Neural cell (in vitro differentiated cells): ENCODE data around the gene LDLRAD2. TPM values are rescaled to one million over a fixed set of nuclear protein-coding genes. Genes with fewer than 3 reads are reported as not detected.
"Not testable (repeated sequence)": the region's sequence is repeated elsewhere in the genome, so short reads cannot be mapped to it uniquely, and the experiment has no call there.

ENCODE experiments used
- H2AFZ ChIP-seq: fragments of 200-600, 300-800 bp; sonication (generic), shearing (Covaris generic); 2 replicates; pipeline ENCODE4 v1.6.0; 2014; ENCODE audit warnings: low read depth, mild to moderate bottlenecking, antibody characterized with exemption, low read length, moderate library complexity
- H3F3A ChIP-seq: fragments of 200-600 bp; shearing (Covaris generic); 2 replicates; pipeline ENCODE4 v1.6.1; 2016; ENCODE audit warnings: mild to moderate bottlenecking, moderate library complexity, mixed read lengths, antibody characterized with exemption, low read length; ENCODE audit not compliant: insufficient read depth, poor library complexity, severe bottlenecking
- H3K27ac ChIP-seq: fragments of 200-600, 300-800 bp; sonication (generic), shearing (Covaris generic); 2 replicates; pipeline ENCODE4 v1.5.1; 2014; ENCODE audit warnings: mild to moderate bottlenecking, low read length, moderate library complexity
- H3K27me3 ChIP-seq: fragments of 300-800, 200-600 bp; sonication (generic), shearing (Covaris generic); 2 replicates; pipeline ENCODE4 v1.6.0; 2014; ENCODE audit warnings: mild to moderate bottlenecking, low read depth, low read length, moderate library complexity; ENCODE audit not compliant: insufficient read depth
- H3K36me3 ChIP-seq: fragments of 300-800, 200-600 bp; sonication (generic), shearing (Covaris generic); 2 replicates; pipeline ENCODE4 v1.5.1; 2014; ENCODE audit warnings: mild to moderate bottlenecking, antibody characterized with exemption, low read length, moderate library complexity; ENCODE audit not compliant: insufficient read depth
- H3K4me2 ChIP-seq: fragments of 300-800, 200-600 bp; sonication (generic), shearing (Covaris generic); 2 replicates; pipeline ENCODE4 v1.6.0; 2014; ENCODE audit warnings: mild to moderate bottlenecking, low read length
- H3K4me3 ChIP-seq: fragments of 300-800, 200-600 bp; sonication (generic), shearing (Covaris generic); 2 replicates; pipeline ENCODE4 v1.5.1; 2014; ENCODE audit warnings: mild to moderate bottlenecking, low read length, moderate library complexity
- H3K79me2 ChIP-seq: fragments of 200-600 bp; shearing (Covaris generic); replicated peaks from 2 replicates; pipeline ENCODE4 v1.6.0; 2014; ENCODE audit warnings: mild to moderate bottlenecking, low read length, moderate library complexity; ENCODE audit not compliant: insufficient read depth
- H3K9ac ChIP-seq: fragments of 300-800, 200-600 bp; sonication (generic), shearing (Covaris generic); 2 replicates; pipeline ENCODE4 v1.6.1; 2016; ENCODE audit warnings: mild to moderate bottlenecking, low read length, mixed read lengths
- H3K9me2 ChIP-seq: fragments of 200-600 bp; shearing (Covaris generic); 2 replicates; pipeline ENCODE4 v1.6.1; 2016; ENCODE audit warnings: mild to moderate bottlenecking, low read length, mixed read lengths; ENCODE audit not compliant: insufficient read depth
- H3K9me3 ChIP-seq: fragments of 200-600, 300-800 bp; sonication (generic), shearing (Covaris generic); 2 replicates; pipeline ENCODE4 v1.6.1; 2016; ENCODE audit warnings: mild to moderate bottlenecking, mixed run types, low read length, moderate library complexity, mixed read lengths
- H4K20me1 ChIP-seq: fragments of 200-600 bp; shearing (Covaris generic); 2 replicates; pipeline ENCODE4 v1.6.1; 2016; ENCODE audit warnings: mild to moderate bottlenecking, mixed run types; ENCODE audit not compliant: insufficient read depth
- EP300 ChIP-seq: fragments of 450-650 bp; conservative IDR thresholded peaks from 2 replicates; pipeline ENCODE4 v1.6.1; 2014; ENCODE audit warnings: antibody characterized with exemption, mild to moderate bottlenecking, moderate library complexity; ENCODE audit not compliant: poor library complexity, severe bottlenecking
- EZH2 ChIP-seq: fragments of 200-600, 300-800 bp; shearing (Covaris generic), sonication (generic); IDR thresholded peaks from 2 replicates; pipeline ENCODE4 v1.6.1; 2014; ENCODE audit warnings: antibody characterized with exemption, low read length, borderline replicate concordance, mild to moderate bottlenecking; ENCODE audit not compliant: insufficient read depth, poor library complexity, severe bottlenecking
- MXI1 ChIP-seq: fragments of 450-650 bp; conservative IDR thresholded peaks from 2 replicates; pipeline ENCODE4 v1.6.1; 2014; ENCODE audit warnings: antibody characterized with exemption, mild to moderate bottlenecking; ENCODE audit not compliant: poor library complexity, severe bottlenecking
- POLR2AphosphoS5 ChIP-seq: IDR thresholded peaks from 2 replicates; pipeline ENCODE4 v1.6.1; 2012
- RAD21 ChIP-seq: fragments of 450-650 bp; conservative IDR thresholded peaks from 2 replicates; pipeline ENCODE4 v1.6.1; 2014; ENCODE audit warnings: antibody characterized with exemption, mild to moderate bottlenecking, moderate library complexity
- REST ChIP-seq: IDR thresholded peaks from 2 replicates; pipeline ENCODE4 v1.6.1; 2012; ENCODE audit warnings: borderline replicate concordance
- SMC3 ChIP-seq: fragments of 450-650 bp; conservative IDR thresholded peaks from 2 replicates; pipeline ENCODE4 v1.6.1; 2014; ENCODE audit warnings: antibody characterized with exemption, mild to moderate bottlenecking, moderate library complexity; ENCODE audit not compliant: poor library complexity
- TAF1 ChIP-seq: IDR thresholded peaks from 2 replicates; pipeline ENCODE4 v1.6.1; 2012; ENCODE audit warnings: low read depth
- polyA plus RNA-seq: library from polyadenylated mRNA; depleted of rRNA; stranded (reverse); fragments of >200 nt; gene quantifications from 2 replicates; pipeline ENCODE4 v1.2.3, GENCODE V29; 2014
- TF ChIP-seq, protein P1 (sequence below): fragments of 450-650 bp; IDR thresholded peaks from 2 replicates; pipeline ENCODE4 v1.5.1; 2014; ENCODE audit warnings: antibody characterized with exemption, mild to moderate bottlenecking, moderate library complexity; ENCODE audit not compliant: poor library complexity, severe bottlenecking

The LDLRAD2 gene
- polyA plus RNA-seq, 1 donor from 2014 or later = not detected

DNA sequence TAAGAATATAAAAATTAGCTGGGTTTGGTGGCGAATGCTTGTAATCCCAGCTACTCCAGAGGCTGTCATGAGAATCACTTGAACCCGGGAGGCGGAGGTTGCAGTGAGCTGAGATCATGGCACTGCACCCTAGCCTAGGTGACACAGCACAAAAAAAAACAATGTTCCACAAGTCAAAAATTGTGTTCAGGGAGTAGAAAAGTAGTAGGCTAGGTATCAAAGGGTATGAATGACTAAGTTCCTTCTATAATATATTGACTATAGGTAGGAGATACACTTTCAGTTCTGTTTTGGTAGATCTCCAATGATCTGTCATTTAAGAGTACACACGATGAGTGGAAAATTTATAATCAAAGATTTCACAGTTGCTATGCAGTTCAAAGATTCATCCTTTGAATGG lies 45.9 kb upstream of the LDLRAD2 start:
- Histone ChIP-seq H3K79me2 (peaks cover 26% of the 10 kb centered on the region), H3K27me3 (no peaks in the 10 kb centered on the region), H3K4me3 (no peak overlapping the region), H2AFZ (no peak overlapping the region), H3K36me3 (no peaks in the 10 kb centered on the region), H3K9me3 (no peaks in the 10 kb centered on the region), H4K20me1 (no peaks in the 10 kb centered on the region), H3K9me2 (no peaks in the 10 kb centered on the region), H3K27ac (no peak overlapping the region), H3F3A (no peaks in the 10 kb centered on the region), H3K4me2 (no peak overlapping the region), H3K9ac (no peak overlapping the region)
- TF ChIP-seq, protein P1, sequence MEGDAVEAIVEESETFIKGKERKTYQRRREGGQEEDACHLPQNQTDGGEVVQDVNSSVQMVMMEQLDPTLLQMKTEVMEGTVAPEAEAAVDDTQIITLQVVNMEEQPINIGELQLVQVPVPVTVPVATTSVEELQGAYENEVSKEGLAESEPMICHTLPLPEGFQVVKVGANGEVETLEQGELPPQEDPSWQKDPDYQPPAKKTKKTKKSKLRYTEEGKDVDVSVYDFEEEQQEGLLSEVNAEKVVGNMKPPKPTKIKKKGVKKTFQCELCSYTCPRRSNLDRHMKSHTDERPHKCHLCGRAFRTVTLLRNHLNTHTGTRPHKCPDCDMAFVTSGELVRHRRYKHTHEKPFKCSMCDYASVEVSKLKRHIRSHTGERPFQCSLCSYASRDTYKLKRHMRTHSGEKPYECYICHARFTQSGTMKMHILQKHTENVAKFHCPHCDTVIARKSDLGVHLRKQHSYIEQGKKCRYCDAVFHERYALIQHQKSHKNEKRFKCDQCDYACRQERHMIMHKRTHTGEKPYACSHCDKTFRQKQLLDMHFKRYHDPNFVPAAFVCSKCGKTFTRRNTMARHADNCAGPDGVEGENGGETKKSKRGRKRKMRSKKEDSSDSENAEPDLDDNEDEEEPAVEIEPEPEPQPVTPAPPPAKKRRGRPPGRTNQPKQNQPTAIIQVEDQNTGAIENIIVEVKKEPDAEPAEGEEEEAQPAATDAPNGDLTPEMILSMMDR = no peak
- TF ChIP-seq REST (no peak), EP300 (no peak), EZH2 (no peak), TAF1 (no peak), SMC3 (no peak), MXI1 (no peak), RAD21 (no peak), POLR2AphosphoS5 (no peak)

DNA sequence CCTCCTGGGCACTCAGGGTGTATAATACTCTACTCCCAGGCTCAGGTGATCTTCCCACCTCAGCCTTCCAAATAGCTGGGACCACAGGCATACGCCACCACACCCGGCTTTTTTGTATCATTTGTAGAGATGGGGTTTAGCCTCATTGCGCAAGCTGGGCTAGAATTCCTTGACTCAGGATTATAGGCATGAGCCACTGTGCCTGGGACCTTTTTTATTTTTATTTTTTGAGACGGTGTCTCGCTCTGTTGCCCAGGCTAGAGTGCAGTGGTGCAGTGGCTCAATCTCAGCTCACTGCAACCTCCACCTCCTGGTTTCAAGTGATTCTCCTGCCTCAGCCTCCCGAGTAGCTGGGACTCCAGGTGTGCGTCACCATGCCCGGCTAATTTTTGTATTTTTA lies 45.0 kb upstream of the LDLRAD2 start:
- not testable (repeated sequence) for H3K4me2 ChIP-seq, H3K9ac ChIP-seq, H4K20me1 ChIP-seq, H3K36me3 ChIP-seq, H3K9me3 ChIP-seq, H3K27ac ChIP-seq, H3F3A ChIP-seq, H3K27me3 ChIP-seq, H2AFZ ChIP-seq, H3K9me2 ChIP-seq, H3K4me3 ChIP-seq
- H3K79me2 ChIP-seq = peaks cover 26% of the 10 kb centered on the region

GRCh38 chr1:21770201-21770600 lies 41.9 kb upstream of the LDLRAD2 start:
- no peak for TF ChIP-seq TAF1
- TF ChIP-seq MXI1 = no peak
- no peak for TF ChIP-seq POLR2AphosphoS5
- no peak for TF ChIP-seq RAD21
- TF ChIP-seq REST = no peak
- no peaks in the 10 kb centered on the region for H3K9me2 ChIP-seq
- H3K27ac ChIP-seq = no peak overlapping the region
- no peaks in the 10 kb centered on the region for H3K27me3 ChIP-seq
- no peak overlapping the region for H2AFZ ChIP-seq
- peaks cover 34% of the 10 kb centered on the region for H3K79me2 ChIP-seq
- H3K9me3 ChIP-seq = no peaks in the 10 kb centered on the region
- H4K20me1 ChIP-seq = no peaks in the 10 kb centered on the region
- no peak overlapping the region for H3K4me2 ChIP-seq
- no peaks in the 10 kb centered on the region for H3K36me3 ChIP-seq
- no peak overlapping the region for H3K9ac ChIP-seq
- no peak overlapping the region for H3K4me3 ChIP-seq
- H3F3A ChIP-seq = no peaks in the 10 kb centered on the region

DNA sequence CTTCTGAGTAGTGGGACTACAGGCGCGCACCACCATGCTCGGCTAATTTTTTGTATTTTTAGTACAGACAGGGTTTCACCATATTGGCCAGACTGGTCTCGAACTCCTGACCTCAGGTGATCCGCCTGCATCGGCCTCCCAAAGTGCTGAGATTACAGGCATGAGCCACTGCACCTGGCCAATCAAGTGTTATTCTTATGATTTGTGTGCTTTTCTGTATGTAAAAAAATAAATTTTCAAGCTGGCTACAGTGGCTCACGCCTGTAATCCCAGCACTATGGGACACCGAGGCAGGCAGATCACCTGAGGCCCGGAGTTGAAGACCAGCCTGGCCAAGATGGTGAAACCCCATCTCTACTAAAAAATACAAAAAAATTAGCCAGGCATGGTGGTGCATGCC lies 41.5 kb upstream of the LDLRAD2 start:
- H3K27ac ChIP-seq, H3K9me3 ChIP-seq, H3K9ac ChIP-seq, H3K4me3 ChIP-seq, H3K27me3 ChIP-seq, H4K20me1 ChIP-seq, H3K9me2 ChIP-seq, H3K4me2 ChIP-seq, H3F3A ChIP-seq, H2AFZ ChIP-seq, H3K36me3 ChIP-seq: not testable (repeated sequence)
- peaks cover 32% of the 10 kb centered on the region for H3K79me2 ChIP-seq
